BLaER1 treated with 17β-estradiol and CSF1 and Interleukin-3, amounts not matched to agents 10 nM and 100 nM (cell line): ENCODE data around the gene ETV1.
A peak's percentile ranks its signal among the peaks of the same experiment; 100 is the strongest.

Experiments used
- H3K27ac ChIP-seq, 11 experiments: shearing (Covaris generic); formaldehyde crosslinking; 2 replicates each; pipeline ENCODE4 v1.8.1; 2022
- H3K27me3 ChIP-seq, 11 experiments: shearing (Covaris generic); formaldehyde crosslinking; 2 replicates each; pipeline ENCODE4 v1.8.1; 2022
- H3K36me3 ChIP-seq, 11 experiments: shearing (Covaris generic); formaldehyde crosslinking; 2 replicates each; pipeline ENCODE4 v1.8.1; 2022
- H3K4me1 ChIP-seq, 10 experiments: shearing (Covaris generic); formaldehyde crosslinking; 2 replicates each; pipeline ENCODE4 v1.8.1; 2022
- H3K4me2 ChIP-seq, 11 experiments: shearing (Covaris generic); formaldehyde crosslinking; 2 replicates each; pipeline ENCODE4 v1.8.1; 2022
- H3K4me3 ChIP-seq, 10 experiments: shearing (Covaris generic); formaldehyde crosslinking; 2 replicates each; pipeline ENCODE4 v1.8.1; 2022
- H3K9ac ChIP-seq, 11 experiments: shearing (Covaris generic); formaldehyde crosslinking; 2 replicates each; pipeline ENCODE4 v1.8.1; 2022
- H3K9me3 ChIP-seq, 11 experiments: shearing (Covaris generic); formaldehyde crosslinking; replicated peaks in 1 of 11; 2 replicates each; pipeline ENCODE4 v1.8.1; 2022
- H4K20me1 ChIP-seq, 11 experiments: shearing (Covaris generic); formaldehyde crosslinking; 2 replicates each; pipeline ENCODE4 v1.8.1; 2022
- Cebpa-rat ChIP-seq, 11 experiments: shearing (Covaris generic); IDR thresholded peaks; 2 replicates each; pipeline ENCODE4 v1.8.1; 2022

Gene ETV1

DNA sequence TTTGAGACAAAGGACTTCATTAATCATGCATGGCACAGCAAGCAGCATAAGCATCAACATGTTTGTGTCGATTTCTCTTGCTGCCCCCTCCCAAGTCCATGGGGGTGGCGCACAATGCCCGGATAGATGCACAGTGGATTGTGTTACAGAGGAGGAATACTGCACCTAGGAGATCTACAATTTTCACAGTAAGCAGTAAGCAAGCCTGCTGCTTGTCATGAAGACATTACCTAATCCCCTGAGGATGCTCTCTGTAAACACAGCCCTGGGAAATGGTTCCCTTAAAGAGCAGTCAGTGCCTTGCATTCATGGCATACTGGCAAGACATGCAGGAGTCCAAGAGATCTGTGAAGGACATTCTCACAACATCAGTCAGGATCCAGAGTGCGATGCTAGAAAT, 137.7 kb downstream of the ETV1 start:
- Histone ChIP-seq H3K4me2 (0 out of 22 replicates have a peak overlapping the region, but pooled peaks of 1 of the 11 experiments have one; percentile 17), H3K27ac (no peak overlapping the region)

DNA sequence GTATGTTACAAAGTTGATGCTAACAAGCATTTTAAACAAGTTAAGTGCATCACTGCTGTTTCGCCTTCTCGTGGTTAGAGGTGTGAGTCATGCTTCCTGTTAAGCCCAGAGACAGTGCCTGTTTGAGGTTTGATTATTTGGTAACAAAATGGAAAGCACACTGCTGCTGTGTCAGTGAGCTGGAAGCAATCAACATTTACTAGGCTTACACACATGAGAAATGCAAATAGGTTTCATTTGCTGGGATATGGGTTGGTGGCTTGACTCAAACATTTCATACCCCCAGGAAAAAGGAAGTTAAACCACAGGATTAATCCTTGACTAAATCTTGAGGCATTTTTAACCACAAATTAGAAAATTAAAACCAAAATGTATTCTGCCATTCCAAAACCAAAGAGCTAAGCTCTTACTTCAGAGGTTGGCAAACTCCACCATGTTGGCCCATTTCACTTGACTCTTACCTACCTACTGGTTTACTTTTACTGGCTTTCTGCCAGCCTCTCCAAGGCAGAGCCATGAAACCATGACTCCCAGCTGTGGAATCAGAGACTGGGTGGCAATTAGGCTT, 139.2 kb downstream of the ETV1 start:
- Histone ChIP-seq H3K4me1 (peaks cover 18 to 38% (median 21%) of the 10 kb centered on the region in 10 experiments), H3K9ac (peak overlapping the region in 2 of 11 experiments; percentile 4 to 22; a peak in 1 of 22 replicates), H3K36me3 (no peaks in the 10 kb centered on the region), H3K27me3 (peaks cover 0 to 91% (median 0%) of the 10 kb centered on the region in 11 experiments; a peak in 10 of 22 replicates), H3K27ac (peak overlapping the region in 9 of 11 experiments; percentile 13 to 76 (median 60); a peak in 17 of 22 replicates), H3K4me2 (peak overlapping the region; percentile 33 to 81 (median 63)), H3K4me3 (no peak overlapping the region), H4K20me1 (peaks cover 0 to 26% (median 0%) of the 10 kb centered on the region in 11 experiments; a peak in 2 of 22 replicates), H3K9me3 (no peaks in the 10 kb centered on the region)
- TF ChIP-seq Cebpa-rat (IDR thresholded peaks at IDR 0.05) = peak in 7 of 11 experiments; percentile 6 to 90 (median 64); a peak in 10 of 22 replicates

More for the DNA sequence above, 137.7 kb downstream of the ETV1 start:
- Histone ChIP-seq H3K9me3 (no peaks in the 10 kb centered on the region), H3K9ac (no peak overlapping the region), H3K4me3 (no peak overlapping the region), H4K20me1 (peaks cover 0 to 26% (median 0%) of the 10 kb centered on the region in 11 experiments; a peak in 2 of 22 replicates), H3K4me1 (peaks cover 17 to 31% (median 19%) of the 10 kb centered on the region in 10 experiments), H3K27me3 (peaks cover 0 to 91% (median 0%) of the 10 kb centered on the region in 11 experiments; a peak in 10 of 22 replicates), H3K36me3 (no peaks in the 10 kb centered on the region)
- no peak for TF ChIP-seq Cebpa-rat (IDR thresholded peaks at IDR 0.05)

- peaks cover 0 to 26% (median 0%) of the 10 kb centered on the region in 11 experiments; a peak in 2 of 22 replicates for H4K20me1 ChIP-seq
- peak overlapping the region in 8 of 11 experiments; percentile 13 to 76 (median 62); a peak in 13 of 22 replicates for H3K27ac ChIP-seq
- no peak overlapping the region for H3K4me3 ChIP-seq
- peaks cover 0 to 91% (median 0%) of the 10 kb centered on the region in 11 experiments; a peak in 10 of 22 replicates for H3K27me3 ChIP-seq
- 0 out of 22 replicates have a peak overlapping the region, but pooled peaks of 2 of the 11 experiments have one; percentile 4 to 22 for H3K9ac ChIP-seq
- H3K4me2 ChIP-seq = peak overlapping the region; percentile 33 to 81 (median 56); a peak in 20 of 22 replicates
- TF ChIP-seq Cebpa-rat (IDR thresholded peaks at IDR 0.05) = no peak
- H3K9me3 ChIP-seq = no peaks in the 10 kb centered on the region
- no peaks in the 10 kb centered on the region for H3K36me3 ChIP-seq
- H3K4me1 ChIP-seq = peaks cover 18 to 38% (median 21%) of the 10 kb centered on the region in 10 experiments
Observed at GRCh38 chr7:13849163-13849892, 140.1 kb downstream of the ETV1 start.

GRCh38 chr7:13848681-13849131, 140.8 kb downstream of the ETV1 start:
- Histone ChIP-seq H3K4me3 (no peak overlapping the region), H3K36me3 (no peaks in the 10 kb centered on the region), H3K9me3 (no peaks in the 10 kb centered on the region), H3K27me3 (peaks cover 0 to 91% (median 0%) of the 10 kb centered on the region in 11 experiments; a peak in 10 of 22 replicates), H3K27ac (0 out of 22 replicates have a peak overlapping the region, but pooled peaks of 2 of the 11 experiments have one; percentile 64 to 76), H3K4me2 (no peak overlapping the region), H3K9ac (no peak overlapping the region), H3K4me1 (peaks cover 18 to 38% (median 21%) of the 10 kb centered on the region in 10 experiments), H4K20me1 (peaks cover 0 to 24% (median 0%) of the 10 kb centered on the region in 11 experiments; a peak in 2 of 22 replicates)
- TF ChIP-seq Cebpa-rat (IDR thresholded peaks at IDR 0.05) = no peak

GRCh38 chr7:13846386-13846785, 143.1 kb downstream of the ETV1 start:
- H3K4me3 ChIP-seq = no peak overlapping the region
- H3K4me2 ChIP-seq = peak overlapping the region in 6 of 11 experiments; percentile 10 to 39 (median 32); a peak in 7 of 22 replicates
- H3K9me3 ChIP-seq = no peaks in the 10 kb centered on the region
- H3K9ac ChIP-seq = no peak overlapping the region
- H3K27me3 ChIP-seq = peaks cover 0 to 90% (median 0%) of the 10 kb centered on the region in 11 experiments; a peak in 8 of 22 replicates
- H3K27ac ChIP-seq = no peak overlapping the region
- peaks cover 0 to 11% (median 0%) of the 10 kb centered on the region in 11 experiments; a peak in 2 of 22 replicates for H4K20me1 ChIP-seq
- TF ChIP-seq Cebpa-rat (IDR thresholded peaks at IDR 0.05) = 0 out of 22 replicates have a peak, but pooled peaks of 1 of the 11 experiments have one; percentile 24
- H3K36me3 ChIP-seq = no peaks in the 10 kb centered on the region
- H3K4me1 ChIP-seq = peaks cover 18 to 31% (median 21%) of the 10 kb centered on the region in 10 experiments

DNA sequence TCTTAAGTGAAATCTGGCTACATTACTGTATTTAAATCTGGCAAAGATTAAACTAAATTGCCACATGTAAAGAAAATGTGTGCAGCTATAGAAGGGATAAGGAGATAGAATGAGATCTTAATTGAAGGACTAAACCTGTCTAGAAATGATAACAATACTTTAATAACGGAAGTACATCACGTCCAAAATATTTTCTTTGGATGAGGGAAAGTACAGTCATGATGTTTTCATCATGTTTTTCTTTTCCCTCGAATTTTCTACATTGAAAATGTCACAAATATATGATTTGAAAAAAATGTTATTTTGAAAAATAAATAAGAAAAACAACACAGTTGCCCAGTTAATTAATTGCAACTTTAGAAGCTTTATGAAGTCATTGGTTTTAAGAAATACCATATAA, 143.9 kb downstream of the ETV1 start:
- no peak overlapping the region for H3K27ac ChIP-seq
- H3K4me2 ChIP-seq = no peak overlapping the region
- H3K4me1 ChIP-seq = peaks cover 14 to 26% (median 17%) of the 10 kb centered on the region in 10 experiments
- H3K9me3 ChIP-seq = no peaks in the 10 kb centered on the region
- no peak for TF ChIP-seq Cebpa-rat (IDR thresholded peaks at IDR 0.05)
- peaks cover 0 to 8% (median 0%) of the 10 kb centered on the region in 11 experiments; a peak in 2 of 22 replicates for H4K20me1 ChIP-seq
- H3K4me3 ChIP-seq = no peak overlapping the region
- no peaks in the 10 kb centered on the region for H3K36me3 ChIP-seq
- H3K27me3 ChIP-seq = peaks cover 0 to 90% (median 0%) of the 10 kb centered on the region in 11 experiments; a peak in 8 of 22 replicates
- H3K9ac ChIP-seq = no peak overlapping the region

- Histone ChIP-seq H3K4me3 (no peak overlapping the region), H4K20me1 (peaks cover 0 to 6% (median 0%) of the 10 kb centered on the region in 11 experiments; a peak in 1 of 22 replicates), H3K4me1 (peaks cover 8 to 20% (median 12%) of the 10 kb centered on the region in 10 experiments), H3K9me3 (no peaks in the 10 kb centered on the region), H3K4me2 (no peak overlapping the region), H3K36me3 (no peaks in the 10 kb centered on the region), H3K27me3 (peaks cover 0 to 96% (median 0%) of the 10 kb centered on the region in 11 experiments; a peak in 8 of 22 replicates), H3K27ac (no peak overlapping the region), H3K9ac (no peak overlapping the region)
- TF ChIP-seq Cebpa-rat (IDR thresholded peaks at IDR 0.05) = no peak
Observed at GRCh38 chr7:13844954-13845353, 144.5 kb downstream of the ETV1 start.

GRCh38 chr7:13841284-13841683, 148.2 kb downstream of the ETV1 start:
- peaks cover 0 to 95% (median 0%) of the 10 kb centered on the region in 11 experiments; a peak in 7 of 22 replicates for H3K27me3 ChIP-seq
- H3K27ac ChIP-seq = no peak overlapping the region
- H4K20me1 ChIP-seq = no peaks in the 10 kb centered on the region
- no peaks in the 10 kb centered on the region for H3K9me3 ChIP-seq
- no peak for TF ChIP-seq Cebpa-rat (IDR thresholded peaks at IDR 0.05)
- no peak overlapping the region for H3K4me2 ChIP-seq
- no peak overlapping the region for H3K9ac ChIP-seq
- H3K4me1 ChIP-seq = peaks cover 0 to 4% (median under 1%) of the 10 kb centered on the region in 10 experiments; a peak in 6 of 20 replicates
- H3K4me3 ChIP-seq = no peak overlapping the region
- H3K36me3 ChIP-seq = no peaks in the 10 kb centered on the region
